ENCODE data around the gene PEAK3.

The PEAK3 gene

DNA sequence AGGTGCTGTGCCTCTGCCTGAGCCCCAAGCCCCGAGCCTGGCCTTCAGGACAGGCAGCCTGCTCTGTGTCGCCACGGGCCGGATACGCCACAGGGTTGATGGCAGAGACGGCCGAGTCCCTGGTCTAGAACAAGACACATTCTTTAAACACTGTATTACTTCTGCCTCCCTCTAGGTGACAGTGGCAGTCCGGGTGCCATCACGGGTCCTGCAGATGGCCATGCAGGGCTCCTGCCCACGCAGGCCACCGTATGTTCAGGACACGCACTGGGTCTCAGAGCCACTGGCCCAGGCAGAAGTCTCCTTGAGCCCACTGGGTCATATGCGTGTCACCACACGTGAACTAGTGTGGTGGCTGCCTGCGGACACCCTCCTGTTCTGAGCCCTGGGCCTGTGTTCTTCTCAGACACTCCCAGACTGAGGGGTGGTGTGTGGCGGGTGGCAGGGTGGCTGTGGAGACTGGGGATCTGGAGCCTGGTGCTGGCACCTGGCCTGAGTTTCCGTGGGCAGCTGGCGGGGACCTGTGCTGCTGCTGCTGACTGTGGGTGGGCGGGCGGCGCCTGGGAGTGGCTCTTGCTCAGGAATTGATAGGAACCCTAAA is 50.3 kb downstream of the PEAK3 start:
- Mint-ChIP-seq H3K36me3 (ENCODE audit: low read depth) (peaks cover 99% of the 10 kb centered on the region), H3K27ac (peak overlapping the region; percentile 65), H3K4me3 (no peak overlapping the region), H3K27me3 (no peaks in the 10 kb centered on the region), H3K4me1 (ENCODE audit: low read depth) (peaks cover 59% of the 10 kb centered on the region), H3K9me3 (no peaks in the 10 kb centered on the region)
- intact Hi-C loops (cut with micrococcal nuclease) = no loop called here

DNA sequence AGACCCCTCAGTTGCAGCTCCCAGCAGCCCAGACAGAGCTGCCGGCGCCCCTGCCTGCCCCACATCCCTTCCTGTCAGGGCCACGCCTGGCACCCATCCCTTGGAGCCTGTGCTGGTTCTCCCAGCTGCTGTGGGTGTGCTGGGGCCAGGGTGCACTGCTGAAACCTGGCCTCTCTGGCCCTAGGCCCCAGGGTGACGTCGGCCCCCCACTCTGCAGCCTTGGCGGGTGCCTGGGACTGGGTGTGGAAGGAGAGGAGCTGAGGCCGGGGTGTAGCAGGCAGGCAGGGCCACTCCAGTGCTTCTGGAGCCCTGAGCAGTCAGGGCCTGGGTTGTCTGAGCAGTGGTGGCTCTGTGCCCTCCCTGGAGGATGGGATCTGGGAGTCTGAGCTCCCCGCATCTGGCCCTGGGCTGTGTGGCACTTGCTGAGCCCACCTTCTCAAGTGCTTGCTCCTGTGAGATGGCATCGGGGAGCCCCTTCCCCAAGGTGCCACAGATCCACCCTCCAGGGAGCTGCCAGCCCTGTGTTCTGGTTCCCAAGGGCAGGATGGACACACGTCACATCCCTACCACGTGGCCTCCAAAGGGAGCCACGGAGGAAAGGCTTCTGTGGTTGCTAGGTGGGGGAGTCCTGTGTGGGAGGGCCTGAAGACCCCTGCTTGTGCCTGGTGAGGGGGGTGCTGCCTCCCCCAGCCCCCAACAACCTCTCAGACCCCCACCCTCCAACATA is 51.0 kb downstream of the PEAK3 start:
- Mint-ChIP-seq H3K9me3 (no peaks in the 10 kb centered on the region), H3K36me3 (ENCODE audit: low read depth) (peaks cover 99% of the 10 kb centered on the region), H3K27me3 (no peaks in the 10 kb centered on the region), H3K4me1 (ENCODE audit: low read depth) (peaks cover 55% of the 10 kb centered on the region), H3K4me3 (no peak overlapping the region), H3K27ac (no peak overlapping the region)
- intact Hi-C loops (cut with micrococcal nuclease) = no loop called here

DNA sequence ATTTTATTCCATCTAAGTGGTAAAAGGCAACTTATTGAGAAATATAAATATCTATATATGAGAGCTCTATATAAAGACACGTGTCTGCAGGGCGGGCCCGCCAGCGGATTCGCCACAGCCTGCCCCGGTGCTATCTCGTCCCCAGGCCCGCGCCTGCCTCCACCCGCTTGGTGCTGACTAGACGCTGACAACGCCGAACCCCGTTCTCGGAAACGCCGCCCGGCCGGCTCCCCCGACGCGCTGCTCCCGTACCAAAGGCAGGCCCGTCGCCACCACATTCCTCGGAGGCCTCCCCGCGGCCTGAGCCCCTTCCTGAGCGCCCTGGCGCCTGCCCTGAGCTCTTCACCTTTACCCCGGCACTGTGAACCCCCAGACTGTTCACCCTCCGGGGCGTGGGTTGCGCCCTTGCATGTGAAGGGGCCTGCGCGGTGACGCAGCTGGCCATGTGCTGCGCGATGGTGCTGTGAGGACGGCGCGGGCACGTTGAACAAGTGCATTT is 51.9 kb downstream of the PEAK3 start:
- no peaks in the 10 kb centered on the region for H3K27me3 Mint-ChIP-seq
- H3K27ac Mint-ChIP-seq = no peak overlapping the region
- intact Hi-C loops (cut with micrococcal nuclease) = no loop called here
- H3K4me1 Mint-ChIP-seq (ENCODE audit: low read depth) = peaks cover 50% of the 10 kb centered on the region
- H3K36me3 Mint-ChIP-seq (ENCODE audit: low read depth) = peaks cover 99% of the 10 kb centered on the region
- H3K9me3 Mint-ChIP-seq = no peaks in the 10 kb centered on the region
- H3K4me3 Mint-ChIP-seq = no peak overlapping the region

- Mint-ChIP-seq H3K27me3 (no peaks in the 10 kb centered on the region), H3K36me3 (ENCODE audit: low read depth) (peaks cover 100% of the 10 kb centered on the region), H3K4me1 (ENCODE audit: low read depth) (peaks cover 43% of the 10 kb centered on the region), H3K9me3 (no peaks in the 10 kb centered on the region), H3K27ac (no peak overlapping the region), H3K4me3 (no peak overlapping the region)
- intact Hi-C loops (cut with micrococcal nuclease) = no loop called here
Measured at GRCh38 chr19:2229103-2230032, 52.6 kb downstream of the PEAK3 start.

DNA sequence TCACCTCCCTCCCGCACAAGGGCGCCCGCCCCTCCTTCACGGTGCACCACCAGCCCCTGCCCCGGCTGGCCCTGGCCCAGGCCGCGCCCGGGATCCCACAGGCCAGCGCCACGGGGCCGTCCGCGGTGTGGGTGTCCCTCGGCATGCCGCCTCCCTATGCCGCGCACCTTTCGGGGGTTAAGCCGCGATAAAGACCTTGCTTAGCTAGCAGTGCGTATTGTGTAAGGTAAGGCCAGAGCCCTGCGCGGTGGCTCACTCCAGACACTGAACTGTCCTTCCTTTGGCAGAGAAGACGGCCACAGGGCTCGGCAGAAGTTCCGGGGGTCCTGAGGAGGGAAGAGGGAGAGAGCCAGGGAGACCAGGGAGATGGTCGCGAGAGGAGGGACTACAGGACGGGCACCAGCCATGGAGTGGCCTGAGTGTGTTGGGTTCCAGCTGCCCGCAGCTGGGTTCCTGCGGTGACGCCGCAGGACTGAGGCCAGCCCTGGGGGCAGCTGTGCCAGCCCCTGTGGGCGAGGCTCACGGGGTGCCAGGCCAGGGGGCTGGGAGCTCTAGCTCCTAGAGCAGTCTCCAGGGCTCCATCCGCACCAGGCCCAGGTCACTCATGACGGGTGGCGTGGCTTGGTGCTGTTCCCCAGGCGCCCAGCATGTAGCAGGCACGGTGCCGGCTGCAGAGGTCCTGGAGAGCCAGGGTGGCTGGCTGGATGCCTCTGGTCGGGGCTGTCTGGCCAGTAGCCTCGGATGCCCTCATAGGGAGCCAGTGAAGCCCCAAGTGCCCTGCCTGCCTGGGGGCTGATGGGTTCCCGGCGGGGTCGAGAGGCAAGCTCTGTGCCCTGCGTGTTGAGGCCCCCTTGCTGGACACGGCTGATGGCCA is 53.6 kb downstream of the PEAK3 start:
- Mint-ChIP-seq H3K4me1 (ENCODE audit: low read depth) (peaks cover 35% of the 10 kb centered on the region), H3K27me3 (no peaks in the 10 kb centered on the region), H3K36me3 (ENCODE audit: low read depth) (peaks cover 100% of the 10 kb centered on the region), H3K27ac (no peak overlapping the region), H3K9me3 (no peaks in the 10 kb centered on the region), H3K4me3 (no peak overlapping the region)
- intact Hi-C loops (cut with micrococcal nuclease) = no loop called here

DNA sequence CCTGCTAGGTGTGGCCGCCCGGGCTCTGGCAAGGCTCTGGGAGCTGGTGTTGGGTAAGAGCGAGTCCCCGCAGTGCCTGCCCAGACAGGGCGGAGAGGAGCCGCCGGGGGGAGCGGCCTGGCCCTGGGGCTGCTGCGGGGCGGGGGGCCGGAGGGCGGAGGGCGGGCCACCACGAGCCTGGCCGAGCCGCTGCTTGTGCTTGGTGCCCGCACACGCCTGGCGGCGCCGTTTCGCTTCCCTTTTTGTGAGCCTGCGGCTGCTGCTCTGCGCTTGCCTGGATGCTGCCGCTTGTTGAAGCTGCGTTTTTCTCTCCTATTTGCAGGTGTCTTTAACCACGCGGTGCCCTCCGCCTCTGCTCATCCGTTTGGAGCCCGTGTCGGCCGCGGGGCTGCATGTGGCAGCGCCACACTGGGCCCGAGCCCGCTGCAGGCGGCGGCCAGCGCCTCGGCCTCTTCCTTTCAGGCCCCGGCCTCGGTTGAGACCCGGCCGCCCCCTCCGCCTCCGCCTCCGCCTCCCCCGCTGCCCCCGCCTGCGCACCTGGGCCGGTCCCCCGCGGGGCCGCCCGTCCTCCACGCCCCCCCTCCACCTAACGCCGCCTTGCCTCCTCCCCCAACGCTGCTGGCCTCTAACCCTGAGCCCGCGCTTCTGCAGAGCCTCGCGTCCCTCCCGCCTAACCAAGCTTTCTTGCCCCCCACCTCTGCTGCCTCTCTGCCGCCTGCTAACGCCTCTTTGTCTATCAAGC is 54.4 kb downstream of the PEAK3 start:
- Mint-ChIP-seq H3K27me3 (no peaks in the 10 kb centered on the region), H3K4me3 (no peak overlapping the region), H3K4me1 (ENCODE audit: low read depth) (peaks cover 33% of the 10 kb centered on the region)

GRCh38 chr19:2226840-2227360 is 55.1 kb downstream of the PEAK3 start:
- Mint-ChIP-seq H3K4me1 (ENCODE audit: low read depth) (peaks cover 26% of the 10 kb centered on the region), H3K27me3 (no peaks in the 10 kb centered on the region), H3K27ac (peak overlapping the region; percentile 37), H3K9me3 (no peaks in the 10 kb centered on the region), H3K4me3 (no peak overlapping the region), H3K36me3 (ENCODE audit: low read depth) (peaks cover 100% of the 10 kb centered on the region)
- intact Hi-C loops (cut with micrococcal nuclease) = no loop called here

More for the DNA sequence above, 54.4 kb downstream of the PEAK3 start:
- intact Hi-C loops (cut with micrococcal nuclease) = no loop called here
- Mint-ChIP-seq H3K36me3 (ENCODE audit: low read depth) (peaks cover 100% of the 10 kb centered on the region), H3K27ac (peak overlapping the region; percentile 37), H3K9me3 (no peaks in the 10 kb centered on the region)

DNA sequence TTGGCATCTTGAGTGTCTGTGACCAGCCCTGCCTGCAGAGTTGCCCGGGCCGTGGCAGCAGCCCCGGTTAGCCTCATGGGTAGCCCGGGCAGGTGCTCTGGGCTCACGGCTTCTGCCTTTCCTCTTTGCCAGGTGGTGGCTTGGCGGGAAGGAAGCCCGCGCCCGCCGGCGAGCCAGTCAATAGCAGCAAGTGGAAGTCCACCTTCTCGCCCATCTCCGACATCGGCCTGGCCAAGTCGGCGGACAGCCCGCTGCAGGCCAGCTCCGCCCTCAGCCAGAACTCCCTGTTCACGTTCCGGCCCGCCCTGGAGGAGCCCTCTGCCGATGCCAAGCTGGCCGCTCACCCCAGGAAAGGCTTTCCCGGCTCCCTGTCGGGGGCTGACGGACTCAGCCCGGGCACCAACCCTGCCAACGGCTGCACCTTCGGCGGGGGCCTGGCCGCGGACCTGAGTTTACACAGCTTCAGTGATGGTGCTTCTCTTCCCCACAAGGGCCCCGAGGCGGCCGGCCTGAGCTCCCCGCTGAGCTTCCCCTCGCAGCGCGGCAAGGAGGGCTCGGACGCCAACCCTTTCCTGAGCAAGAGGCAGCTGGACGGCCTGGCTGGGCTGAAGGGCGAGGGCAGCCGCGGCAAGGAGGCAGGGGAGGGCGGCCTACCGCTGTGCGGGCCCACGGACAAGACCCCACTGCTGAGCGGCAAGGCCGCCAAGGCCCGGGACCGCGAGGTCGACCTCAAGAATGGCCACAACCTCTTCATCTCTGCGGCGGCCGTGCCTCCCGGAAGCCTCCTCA is 55.7 kb downstream of the PEAK3 start:
- peaks cover 100% of the 10 kb centered on the region for H3K36me3 Mint-ChIP-seq (ENCODE audit: low read depth)
- H3K4me1 Mint-ChIP-seq (ENCODE audit: low read depth) = peaks cover 20% of the 10 kb centered on the region
- no peak overlapping the region for H3K4me3 Mint-ChIP-seq
- intact Hi-C loops (cut with micrococcal nuclease) = no loop called here
- H3K27ac Mint-ChIP-seq = peak overlapping the region; percentile 20
- no peaks in the 10 kb centered on the region for H3K27me3 Mint-ChIP-seq
- H3K9me3 Mint-ChIP-seq = no peaks in the 10 kb centered on the region

DNA sequence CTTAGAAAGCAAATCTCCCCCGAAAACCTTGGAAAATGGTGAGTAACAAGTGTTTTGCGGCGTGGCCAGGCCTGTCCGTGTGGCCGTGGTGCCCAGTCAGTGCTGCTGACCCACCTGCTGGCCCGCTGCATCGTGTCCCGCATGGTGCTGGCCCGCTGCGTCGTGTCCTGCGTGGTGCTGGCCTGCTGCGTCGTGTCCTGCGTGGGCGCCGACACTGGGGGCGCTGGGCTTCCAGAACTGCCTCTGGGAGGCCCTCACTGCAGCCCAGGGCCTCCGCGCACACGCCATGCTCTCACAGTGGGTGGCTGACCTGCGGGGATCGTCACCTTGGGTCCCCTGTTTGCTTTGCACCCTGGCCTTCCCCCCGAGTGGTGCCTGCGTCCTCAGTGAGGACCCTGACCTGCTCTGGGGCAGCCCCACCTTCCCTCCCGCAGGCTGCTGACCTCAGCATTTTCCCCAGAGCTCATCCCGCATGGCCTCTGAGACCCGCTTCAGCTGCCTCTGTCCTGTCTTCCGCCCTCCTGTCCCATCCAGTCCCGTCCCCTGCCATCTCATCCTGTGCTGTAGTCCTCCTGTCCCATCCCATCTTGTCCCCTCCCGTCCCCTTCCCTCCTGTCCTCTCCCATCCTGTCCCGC is 56.4 kb downstream of the PEAK3 start:
- intact Hi-C loops (cut with micrococcal nuclease) = no loop called here
- Mint-ChIP-seq H3K36me3 (ENCODE audit: low read depth) (peaks cover 100% of the 10 kb centered on the region), H3K4me3 (no peak overlapping the region), H3K4me1 (ENCODE audit: low read depth) (peaks cover 14% of the 10 kb centered on the region), H3K27ac (peak overlapping the region; percentile 20), H3K27me3 (no peaks in the 10 kb centered on the region), H3K9me3 (no peaks in the 10 kb centered on the region)

GRCh38 chr19:2224754-2225349 is 57.1 kb downstream of the PEAK3 start:
- Mint-ChIP-seq H3K9me3 (no peaks in the 10 kb centered on the region), H3K4me1 (ENCODE audit: low read depth) (peaks cover 14% of the 10 kb centered on the region), H3K4me3 (no peak overlapping the region), H3K27ac (no peak overlapping the region), H3K27me3 (no peaks in the 10 kb centered on the region), H3K36me3 (ENCODE audit: low read depth) (peaks cover 100% of the 10 kb centered on the region)
- intact Hi-C loops (cut with micrococcal nuclease) = no loop called here
